SHP77 treated with DMSO at 0.1 percent for 48 hours (cell line): ENCODE data around the gene MBD4.
"Not testable (repeated sequence)": the region's sequence is repeated elsewhere in the genome, so short reads cannot be mapped to it uniquely, and the experiment has no call there.

ENCODE experiments used
- DNase-seq: peaks from one replicate; lab custom pipeline; 2025; lab: John Stamatoyannopoulos, UW

MBD4 gene

DNA sequence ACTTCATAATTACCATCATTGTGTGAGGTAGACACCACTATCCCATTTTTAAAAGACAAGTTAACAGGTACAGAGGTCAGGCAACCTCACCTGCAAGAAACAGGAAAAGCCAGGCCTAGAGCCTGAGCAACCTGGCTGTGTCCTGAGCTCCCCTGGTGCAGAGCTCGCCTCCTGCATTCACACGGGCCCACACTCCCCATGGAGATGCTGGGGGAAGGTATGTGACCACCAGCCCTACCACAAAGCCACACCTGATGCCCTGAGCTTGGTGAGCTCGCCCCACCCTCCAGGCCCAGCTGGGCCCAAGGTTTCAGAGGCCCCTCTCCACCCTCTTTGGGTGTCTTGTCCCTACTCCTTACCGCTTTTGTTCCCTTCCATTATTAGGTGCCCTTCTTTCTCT, 10.1 kb downstream of the MBD4 start:
- no peak for DNase-seq

DNA sequence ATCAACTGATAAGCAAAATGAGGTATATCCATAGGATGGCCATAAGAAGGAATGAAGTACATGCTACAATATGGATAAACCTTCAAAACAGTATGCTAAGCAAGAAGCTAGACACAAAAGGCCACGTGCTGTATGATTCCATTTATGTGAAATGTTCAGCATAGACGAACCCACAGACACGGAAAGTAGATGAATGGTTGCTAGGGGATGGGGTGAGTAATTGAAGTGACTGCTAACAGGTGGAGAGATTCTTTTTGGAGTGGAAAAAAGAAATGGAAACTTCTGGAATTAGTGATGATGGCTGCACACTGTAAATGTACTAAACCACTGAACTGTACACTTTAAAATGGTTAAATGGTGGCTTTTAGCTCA, 10.7 kb downstream of the MBD4 start:
- no peak for DNase-seq

GRCh38 chr3:129428376-129429079, 11.2 kb downstream of the MBD4 start, which contains the start of gene EFCAB12:
Gene EFCAB12, minus strand, starts transcription at chr3:129428636. Its CDS starts 148 bp downstream, at chr3:129428488.
- peak; percentile 92 for DNase-seq

- no peak for DNase-seq
Measured at GRCh38 chr3:129428007-129428375, 11.8 kb downstream of the MBD4 start.

- DNase-seq, result no peak
Measured at GRCh38 chr3:129425619-129426018, 14.1 kb downstream of the MBD4 start.

DNA sequence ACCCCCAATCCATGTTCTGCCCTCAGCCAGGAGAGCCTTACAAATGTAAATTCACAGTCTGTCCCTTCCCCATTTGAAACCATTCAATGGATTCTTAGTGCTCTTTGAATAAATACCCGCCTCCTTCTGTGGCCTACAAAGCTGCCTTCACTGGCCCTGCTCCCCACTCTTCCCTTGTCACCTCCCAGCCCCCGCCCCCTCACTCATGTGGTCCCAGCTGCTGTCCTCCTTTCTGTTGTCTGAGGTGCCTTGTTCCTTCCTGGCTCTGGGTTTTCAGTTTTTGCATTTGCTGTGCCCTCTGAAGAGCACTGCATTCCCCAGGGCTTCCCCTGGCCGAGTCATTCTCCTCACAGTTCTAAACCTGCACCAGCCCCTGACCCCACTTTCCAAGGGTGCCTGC, 14.5 kb downstream of the MBD4 start:
- no peak for DNase-seq

- no peak for DNase-seq
Measured at GRCh38 chr3:129424185-129424841, 15.4 kb downstream of the MBD4 start.

DNA sequence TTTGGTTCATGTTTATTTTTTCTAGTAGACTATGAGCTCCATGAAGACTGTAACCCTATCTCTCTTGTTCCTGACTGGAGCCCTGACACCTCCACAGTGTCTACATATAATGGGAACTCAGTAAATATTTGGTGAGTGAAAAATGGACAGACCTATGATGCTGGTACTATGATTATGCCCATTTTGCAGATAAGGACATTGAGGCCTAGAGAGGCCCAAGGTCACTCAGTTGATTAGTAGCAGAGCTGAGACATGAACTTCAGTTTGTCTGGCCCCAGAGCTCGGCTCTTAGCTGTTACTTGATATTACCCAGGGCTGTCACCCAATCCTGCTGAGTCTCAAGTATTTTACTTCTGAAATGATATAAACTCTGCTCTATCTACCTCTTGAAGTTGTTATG, 16.9 kb downstream of the MBD4 start:
- DNase-seq, result no peak

DNA sequence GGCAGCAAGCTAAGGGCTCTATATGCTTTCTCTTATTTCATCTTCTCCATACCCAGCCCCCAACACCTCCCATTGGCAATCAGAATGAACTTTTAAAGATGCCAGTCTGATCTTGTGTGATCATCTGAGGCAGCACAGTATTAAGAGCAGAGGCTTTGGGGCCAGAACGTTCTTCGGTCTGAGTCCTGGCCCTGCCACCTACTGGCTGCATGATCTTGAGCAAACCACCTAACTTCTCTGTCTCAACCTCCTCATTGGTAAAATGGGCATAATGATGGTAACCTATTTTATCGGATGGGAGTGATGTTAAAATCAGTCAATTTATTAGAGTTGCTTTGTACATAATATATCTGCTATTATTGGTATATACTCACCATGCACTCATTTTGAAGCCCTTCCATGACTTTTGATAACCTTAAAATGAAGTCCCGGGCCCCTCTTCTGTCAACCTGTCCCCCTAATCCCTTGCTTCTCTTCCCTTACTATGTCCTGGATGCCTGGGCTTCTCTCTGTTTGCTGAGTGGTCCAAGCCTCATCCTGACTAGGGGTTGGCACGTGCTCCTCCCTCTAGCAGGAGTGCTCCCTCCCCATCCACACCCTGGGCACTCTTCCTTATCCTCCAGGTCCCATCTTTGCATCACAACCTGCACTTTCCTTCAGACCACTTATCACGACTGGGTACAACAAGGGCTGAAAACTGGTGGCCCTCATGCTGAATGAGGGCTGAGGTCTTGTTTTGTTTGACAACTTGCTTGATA, 17.6 kb downstream of the MBD4 start:
- DNase-seq, result no peak

DNA sequence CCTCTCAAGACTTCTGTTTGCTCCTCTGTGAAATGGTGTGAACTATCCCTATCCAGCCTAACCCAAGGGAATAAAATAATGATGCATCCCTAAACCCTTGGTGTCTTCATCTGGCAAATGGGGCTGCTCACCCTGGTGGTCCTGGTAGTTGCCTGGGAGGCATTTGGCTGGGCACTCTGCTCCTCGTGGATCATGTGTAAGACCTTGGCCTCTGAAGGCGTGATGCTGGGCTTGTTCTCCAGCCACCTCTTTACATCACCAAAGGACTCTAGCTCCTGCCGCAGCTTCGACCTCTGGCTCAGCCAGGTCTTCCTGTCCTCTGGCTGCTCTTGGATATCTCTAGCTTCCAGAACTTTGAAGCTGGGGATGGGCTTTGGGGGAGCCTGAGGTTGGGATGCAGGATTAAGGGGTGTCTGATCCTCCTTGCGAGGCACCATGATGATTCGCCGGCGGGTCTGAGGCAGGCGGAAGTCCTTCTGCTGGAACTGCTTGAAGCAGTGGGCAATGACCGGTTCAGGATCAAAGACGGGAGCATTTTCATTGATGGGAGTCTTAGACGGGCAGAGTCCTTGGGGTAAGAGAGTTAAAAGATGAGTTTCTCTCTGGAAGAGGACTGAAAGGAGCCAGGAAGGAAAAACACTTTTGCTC, 18.4 kb downstream of the MBD4 start:
- DNase-seq, result no peak

GRCh38 chr3:129419476-129419875, 20.3 kb downstream of the MBD4 start:
- no peak for DNase-seq

- DNase-seq, result no peak
Measured at GRCh38 chr3:129418041-129418973, 21.4 kb downstream of the MBD4 start.

- no peak for DNase-seq
Measured at GRCh38 chr3:129417326-129417725, 22.4 kb downstream of the MBD4 start.

DNA sequence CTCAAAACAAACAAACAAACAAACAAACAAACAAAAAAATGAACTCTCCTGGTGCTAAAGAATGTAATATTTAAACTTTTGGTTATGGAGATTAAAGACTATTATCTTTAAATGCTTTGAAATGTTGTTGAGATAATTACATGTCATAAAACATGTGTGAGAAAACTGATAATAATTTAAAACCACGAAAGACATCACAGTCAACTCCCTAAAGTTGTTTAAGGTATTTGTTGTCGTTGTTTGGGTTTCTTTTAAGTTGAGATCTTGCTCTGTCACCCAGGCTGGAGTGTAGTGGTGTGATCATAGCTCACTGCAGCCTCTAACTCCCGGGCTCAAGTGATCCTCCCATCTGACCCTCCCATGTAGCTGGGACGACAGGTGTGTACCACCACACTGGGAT, 23.3 kb downstream of the MBD4 start:
- DNase-seq, result no peak

DNA sequence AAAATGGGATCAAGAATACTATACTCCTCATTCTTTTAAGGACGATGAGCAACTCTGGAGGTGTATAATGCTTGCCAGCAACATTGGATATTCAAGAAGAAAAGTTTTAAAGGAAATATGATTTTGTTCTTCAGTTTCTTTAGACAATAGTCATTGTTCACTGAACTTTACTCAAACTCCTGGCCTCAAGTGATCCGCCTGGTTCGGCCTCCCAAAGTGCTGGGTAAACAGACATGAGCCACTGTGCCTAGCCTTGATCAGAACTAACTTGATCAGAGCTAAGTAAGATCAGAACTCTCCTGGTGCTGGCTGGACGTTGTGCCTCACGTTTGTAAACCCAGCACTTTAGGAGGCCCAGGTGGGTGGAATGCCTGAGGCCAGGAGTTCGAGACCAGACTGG, 23.9 kb downstream of the MBD4 start:
- DNase-seq, result no peak

DNA sequence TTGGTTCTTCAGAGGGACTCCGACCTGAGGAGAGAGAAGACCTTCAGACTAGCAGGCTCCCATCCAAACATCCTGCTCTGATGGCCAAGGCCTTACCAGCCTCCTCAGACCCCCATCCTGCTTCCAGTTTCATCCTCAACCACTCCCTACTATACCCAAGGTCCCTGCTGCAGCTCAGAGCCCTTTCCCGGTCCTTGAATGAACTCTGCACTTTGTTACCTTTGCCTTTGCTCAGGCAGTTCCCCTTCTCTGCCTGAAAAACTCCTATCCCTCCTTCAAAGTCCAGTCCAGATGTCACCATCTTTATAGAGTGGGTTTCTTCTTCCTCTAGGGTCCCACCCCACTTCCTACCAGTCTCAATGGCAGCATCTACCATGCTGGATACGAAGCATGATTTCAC, 24.4 kb downstream of the MBD4 start:
- no peak for DNase-seq

DNA sequence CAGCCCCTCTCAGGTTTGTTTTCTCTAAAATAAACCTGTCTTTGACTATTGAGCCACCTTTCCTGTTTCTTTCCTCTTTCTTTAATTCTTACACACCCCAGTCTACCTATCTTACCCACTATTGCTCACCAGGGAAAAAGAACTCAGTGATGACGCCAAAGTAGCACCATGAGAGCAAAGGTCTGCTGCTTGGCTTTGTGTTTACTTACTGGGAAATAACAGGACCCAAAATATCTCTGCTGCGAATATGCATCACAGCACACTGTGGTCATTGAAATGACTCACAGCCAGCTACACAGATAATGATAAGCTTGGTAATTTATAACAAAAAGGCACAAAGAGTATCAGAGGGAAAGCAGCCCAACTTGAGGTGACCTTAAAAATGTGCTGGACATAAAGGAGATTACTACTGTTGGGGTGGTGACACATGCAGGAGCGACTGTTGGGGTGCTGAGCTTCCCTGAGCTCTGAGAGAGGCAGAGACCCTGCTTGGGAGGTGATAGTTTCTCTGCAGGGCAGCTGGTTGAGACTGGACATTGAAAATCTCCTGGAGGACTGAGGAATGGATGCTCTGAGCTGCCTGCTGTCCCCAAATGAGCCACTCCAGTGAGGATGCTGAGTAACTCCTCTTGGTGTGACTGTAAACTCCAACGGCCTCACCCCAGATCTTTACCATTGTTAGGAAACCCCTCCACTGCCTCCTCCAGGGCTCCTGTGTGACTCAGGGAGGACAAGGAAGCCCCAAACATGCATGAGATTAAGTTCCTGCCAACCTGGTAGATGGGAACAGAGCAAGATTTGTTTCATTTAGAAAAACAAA, 25.9 kb downstream of the MBD4 start:
- no peak for DNase-seq

GRCh38 chr3:129413238-129413637, 26.5 kb downstream of the MBD4 start:
- DNase-seq, result not testable (repeated sequence)

GRCh38 chr3:129412542-129413198, 27.1 kb downstream of the MBD4 start:
- no peak for DNase-seq

DNA sequence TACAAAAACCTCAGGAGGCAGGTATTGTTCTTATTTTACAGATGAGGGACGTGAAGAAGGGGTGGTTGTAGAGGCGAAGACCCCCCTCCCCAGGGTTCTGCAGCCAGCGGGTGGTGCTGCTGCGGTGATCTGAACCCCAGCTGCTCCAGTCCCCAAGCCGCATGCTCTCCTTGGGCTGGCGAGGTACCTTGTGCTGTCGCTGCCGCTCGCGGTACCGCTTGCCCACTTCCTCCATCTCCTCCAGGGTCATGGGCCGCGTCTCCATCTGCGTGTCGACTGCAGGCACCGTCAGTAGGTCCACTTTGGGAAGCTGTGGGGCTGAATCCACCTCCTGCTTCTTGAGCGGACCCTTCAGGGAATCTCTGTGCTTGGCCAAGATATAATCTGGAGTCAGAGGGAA, 28.8 kb downstream of the MBD4 start:
- no peak for DNase-seq
